Measurements from ENCODE around the gene BIN1. TPM values are rescaled to one million over a fixed set of nuclear protein-coding genes. Genes with fewer than 3 reads are reported as not detected.

Gene BIN1
- total RNA-seq, 2 experiments from 2014 or later, result 1.5 to 14.1 TPM

- ChIA-PET CTCF (ENCODE audit: unreplicated experiment) (no interaction called here), POLR2A (no interaction called here)
- Histone ChIP-seq H2AFZ (ENCODE audit: low read length) (no peak overlapping the region), H3K4me3 (ENCODE audit: low read depth, low read length, poor library complexity, severe bottlenecking) (no peak overlapping the region), H3K4me1 (ENCODE audit: insufficient read depth, low read length, poor library complexity, severe bottlenecking) (peaks cover 12% of the 10 kb centered on the region), H3K9me2 (ENCODE audit: insufficient read depth, low read length) (no peaks in the 10 kb centered on the region), H3K36me3 (ENCODE audit: insufficient read depth, low read length) (no peaks in the 10 kb centered on the region), H4K20me1 (ENCODE audit: insufficient read depth, low read length) (no peaks in the 10 kb centered on the region), H3K4me2 (ENCODE audit: low read length) (no peak overlapping the region), H3K9me3 (ENCODE audit: low read length) (no peaks in the 10 kb centered on the region), H3K27ac (ENCODE audit: low read depth, low read length, poor library complexity, severe bottlenecking) (no peak overlapping the region), H3K79me2 (ENCODE audit: insufficient read depth, low read depth, low read length) (no peaks in the 10 kb centered on the region)
- BruUV-seq (replicated peaks), result no TSS peak
- TF ChIP-seq CTCF (conservative IDR thresholded peaks at IDR 0.05; ENCODE audit: low read length), result no peak
- no peak for TF ChIP-seq EZH2phosphoT487 (IDR thresholded peaks at IDR 0.05; ENCODE audit: borderline replicate concordance, low read depth, low read length)
- DNase-seq (ENCODE audit: low spot score), result no peak
- intact Hi-C loops (cut with micrococcal nuclease; ENCODE audit: unreplicated experiment), result no loop called here
Observed at GRCh38 chr2:127078028-127078427, 28.9 kb downstream of the BIN1 start.

- Histone ChIP-seq H3K4me2 (ENCODE audit: low read length) (no peak overlapping the region), H3K9me3 (ENCODE audit: low read length) (no peaks in the 10 kb centered on the region), H3K4me3 (ENCODE audit: low read depth, low read length, poor library complexity, severe bottlenecking) (no peak overlapping the region), H2AFZ (ENCODE audit: low read length) (no peak overlapping the region), H3K9me2 (ENCODE audit: insufficient read depth, low read length) (no peaks in the 10 kb centered on the region), H3K4me1 (ENCODE audit: insufficient read depth, low read length, poor library complexity, severe bottlenecking) (peaks cover 7% of the 10 kb centered on the region), H3K36me3 (ENCODE audit: insufficient read depth, low read length) (no peaks in the 10 kb centered on the region), H3K27ac (ENCODE audit: low read depth, low read length, poor library complexity, severe bottlenecking) (no peak overlapping the region), H3K79me2 (ENCODE audit: insufficient read depth, low read depth, low read length) (no peaks in the 10 kb centered on the region), H4K20me1 (ENCODE audit: insufficient read depth, low read length) (no peaks in the 10 kb centered on the region)
- BruUV-seq (replicated peaks), result no TSS peak
- no peak for TF ChIP-seq CTCF (conservative IDR thresholded peaks at IDR 0.05; ENCODE audit: low read length)
- no peak for TF ChIP-seq EZH2phosphoT487 (IDR thresholded peaks at IDR 0.05; ENCODE audit: borderline replicate concordance, low read depth, low read length)
- POLR2A ChIA-PET, result no interaction called here
- no peak for DNase-seq (ENCODE audit: low spot score)
- intact Hi-C loops (cut with micrococcal nuclease; ENCODE audit: unreplicated experiment), result no loop called here
- CTCF ChIA-PET (ENCODE audit: unreplicated experiment), result no interaction called here
Observed at GRCh38 chr2:127076924-127077323, 30.0 kb downstream of the BIN1 start.

DNA sequence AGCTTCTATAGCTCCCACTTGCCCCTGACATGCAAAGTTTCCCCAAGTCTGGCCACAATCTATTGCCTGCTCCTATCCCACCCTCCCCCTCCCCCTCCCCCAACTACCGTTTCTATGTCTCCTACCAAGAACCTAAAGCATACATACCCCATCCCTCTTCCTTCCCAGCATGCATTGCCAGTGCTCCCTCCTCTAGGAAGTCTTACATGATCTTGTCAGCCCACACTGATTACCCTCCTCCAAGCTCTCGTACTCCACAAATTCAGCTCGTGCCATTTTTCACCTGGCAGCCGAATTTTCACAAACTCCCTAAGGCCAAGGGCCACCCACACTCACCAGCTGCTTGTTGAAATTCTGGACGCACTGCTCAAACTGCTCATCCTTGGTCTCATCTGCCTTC, 30.7 kb downstream of the BIN1 start:
- no peaks in the 10 kb centered on the region for H3K9me2 ChIP-seq (ENCODE audit: insufficient read depth, low read length)
- H3K4me1 ChIP-seq (ENCODE audit: insufficient read depth, low read length, poor library complexity, severe bottlenecking), result peaks cover under 1% of the 10 kb centered on the region
- no peak overlapping the region for H3K27ac ChIP-seq (ENCODE audit: low read depth, low read length, poor library complexity, severe bottlenecking)
- H2AFZ ChIP-seq (ENCODE audit: low read length), result no peak overlapping the region
- no peaks in the 10 kb centered on the region for H3K79me2 ChIP-seq (ENCODE audit: insufficient read depth, low read depth, low read length)
- H3K9me3 ChIP-seq (ENCODE audit: low read length), result no peaks in the 10 kb centered on the region
- POLR2A ChIA-PET, result interaction anchor here (0.6 to 1.0 kb wide), 2 partner anchors 9 to 98 kb away, joined by 3 to 4 read pairs; no protein-coding TSS in a partner anchor
- CTCF ChIA-PET (ENCODE audit: unreplicated experiment), result interaction anchor here (0.6 kb wide), 1 partner anchor 9 kb away, joined by 3 read pairs; no protein-coding TSS in a partner anchor
- no TSS peak for BruUV-seq (replicated peaks)
- H4K20me1 ChIP-seq (ENCODE audit: insufficient read depth, low read length), result no peaks in the 10 kb centered on the region
- no peak for DNase-seq (ENCODE audit: low spot score)
- H3K4me3 ChIP-seq (ENCODE audit: low read depth, low read length, poor library complexity, severe bottlenecking), result no peak overlapping the region
- H3K36me3 ChIP-seq (ENCODE audit: insufficient read depth, low read length), result no peaks in the 10 kb centered on the region
- no peak overlapping the region for H3K4me2 ChIP-seq (ENCODE audit: low read length)
- intact Hi-C loops (cut with micrococcal nuclease; ENCODE audit: unreplicated experiment), result no loop called here
- TF ChIP-seq EZH2phosphoT487 (IDR thresholded peaks at IDR 0.05; ENCODE audit: borderline replicate concordance, low read depth, low read length) (no peak), CTCF (conservative IDR thresholded peaks at IDR 0.05; ENCODE audit: low read length) (no peak)
